GM20000 (cell line): ENCODE data around the gene MAP3K6.
"Not testable (repeated sequence)": the region's sequence is repeated elsewhere in the genome, so short reads cannot be mapped to it uniquely, and the experiment has no call there.

Source experiments
- DNase-seq: peaks from one replicate; pipeline ENCODE4 v3.0.0; 2012; ENCODE audit warnings: low spot score
- TF ChIP-seq, protein P1 (sequence below): IDR thresholded peaks from 2 replicates; pipeline ENCODE4 v1.5.1; 2012; ENCODE audit warnings: mild to moderate bottlenecking, control low read depth; ENCODE audit errors: extremely low read depth, missing control alignments

The MAP3K6 gene

GRCh38 chr1:27391511-27392095 is 24.8 kb upstream of the MAP3K6 start:
- peak; percentile 44 for DNase-seq
- TF ChIP-seq, protein P1, sequence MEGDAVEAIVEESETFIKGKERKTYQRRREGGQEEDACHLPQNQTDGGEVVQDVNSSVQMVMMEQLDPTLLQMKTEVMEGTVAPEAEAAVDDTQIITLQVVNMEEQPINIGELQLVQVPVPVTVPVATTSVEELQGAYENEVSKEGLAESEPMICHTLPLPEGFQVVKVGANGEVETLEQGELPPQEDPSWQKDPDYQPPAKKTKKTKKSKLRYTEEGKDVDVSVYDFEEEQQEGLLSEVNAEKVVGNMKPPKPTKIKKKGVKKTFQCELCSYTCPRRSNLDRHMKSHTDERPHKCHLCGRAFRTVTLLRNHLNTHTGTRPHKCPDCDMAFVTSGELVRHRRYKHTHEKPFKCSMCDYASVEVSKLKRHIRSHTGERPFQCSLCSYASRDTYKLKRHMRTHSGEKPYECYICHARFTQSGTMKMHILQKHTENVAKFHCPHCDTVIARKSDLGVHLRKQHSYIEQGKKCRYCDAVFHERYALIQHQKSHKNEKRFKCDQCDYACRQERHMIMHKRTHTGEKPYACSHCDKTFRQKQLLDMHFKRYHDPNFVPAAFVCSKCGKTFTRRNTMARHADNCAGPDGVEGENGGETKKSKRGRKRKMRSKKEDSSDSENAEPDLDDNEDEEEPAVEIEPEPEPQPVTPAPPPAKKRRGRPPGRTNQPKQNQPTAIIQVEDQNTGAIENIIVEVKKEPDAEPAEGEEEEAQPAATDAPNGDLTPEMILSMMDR = peak; percentile 3

DNA sequence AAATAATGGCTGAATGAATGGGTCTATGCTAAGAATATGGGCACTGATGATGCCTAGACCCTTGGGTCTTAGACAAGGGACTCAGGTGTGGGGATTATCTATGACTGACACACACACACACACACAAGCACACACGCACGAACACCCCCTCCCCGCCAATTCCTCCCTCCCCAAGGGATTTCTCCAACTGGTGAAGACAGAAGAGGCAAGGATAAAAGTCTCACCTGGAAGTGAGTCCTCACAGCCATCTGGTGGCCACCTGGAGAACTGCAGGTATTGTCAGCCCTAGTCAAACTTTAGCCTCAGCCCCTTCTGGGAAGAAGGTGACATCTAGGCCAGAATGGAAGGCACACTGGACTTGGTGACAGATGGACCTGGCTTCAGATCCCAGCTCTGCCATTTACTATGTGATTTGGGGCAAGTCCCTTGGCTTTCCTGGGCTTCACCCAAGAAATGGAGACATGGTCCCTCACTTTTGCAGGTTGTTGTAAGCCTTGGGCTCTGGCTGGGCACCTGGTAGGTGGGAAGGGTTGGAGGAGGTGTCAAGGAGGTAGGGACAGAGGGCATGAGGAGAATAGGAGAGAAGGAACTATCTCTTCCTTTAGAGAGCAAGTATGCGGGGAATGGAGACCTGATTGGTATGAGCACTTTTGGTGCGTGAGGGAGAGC is 21.7 kb upstream of the MAP3K6 start:
- peak; percentile 86 for DNase-seq
- TF ChIP-seq, protein P1 = peak; percentile 95

GRCh38 chr1:27384797-27385196 is 18.0 kb upstream of the MAP3K6 start:
- not testable (repeated sequence) for DNase-seq

- no peak for DNase-seq
Measured at GRCh38 chr1:27383661-27384060, 16.9 kb upstream of the MAP3K6 start.

DNA sequence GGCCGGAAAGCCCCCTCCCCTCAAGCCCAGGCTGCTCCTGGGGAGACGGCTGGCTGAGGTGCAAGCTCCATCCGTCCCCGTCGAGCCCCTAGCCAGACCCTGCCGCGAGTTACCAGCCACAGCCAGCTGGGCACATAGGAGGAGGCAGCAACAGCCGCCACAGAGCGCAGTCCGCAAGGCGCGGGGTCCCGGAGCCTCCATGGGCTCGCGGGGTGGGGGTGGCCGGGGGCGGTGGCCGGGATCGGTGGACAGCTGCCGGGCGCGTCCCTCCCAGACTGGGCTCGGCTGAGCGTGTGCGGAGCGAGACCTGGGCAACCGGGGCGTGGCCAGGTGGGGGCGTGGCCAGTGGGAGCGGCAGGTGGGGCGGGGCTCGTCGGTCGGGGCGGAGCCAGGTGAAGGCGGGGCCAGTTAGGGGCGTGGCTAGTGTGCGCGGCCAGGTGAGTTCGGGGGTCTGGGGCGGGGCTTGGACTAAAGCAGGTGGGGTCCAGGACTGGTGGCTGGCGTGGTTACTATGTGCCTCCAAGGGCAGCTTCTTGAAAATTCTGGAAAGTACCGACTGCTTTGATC is 16.4 kb upstream of the MAP3K6 start, which contains the start of gene CD164L2:
Gene CD164L2, minus strand, starts transcription at position 295 of the 567 bp plus-strand sequence. Its CDS starts 94 bp downstream, at position 201.
- TF ChIP-seq, protein P1 = no peak
- DNase-seq = no peak

More at GRCh38 chr1:27383661-27384060, 16.9 kb upstream of the MAP3K6 start:
- TF ChIP-seq, protein P1 = no peak

DNA sequence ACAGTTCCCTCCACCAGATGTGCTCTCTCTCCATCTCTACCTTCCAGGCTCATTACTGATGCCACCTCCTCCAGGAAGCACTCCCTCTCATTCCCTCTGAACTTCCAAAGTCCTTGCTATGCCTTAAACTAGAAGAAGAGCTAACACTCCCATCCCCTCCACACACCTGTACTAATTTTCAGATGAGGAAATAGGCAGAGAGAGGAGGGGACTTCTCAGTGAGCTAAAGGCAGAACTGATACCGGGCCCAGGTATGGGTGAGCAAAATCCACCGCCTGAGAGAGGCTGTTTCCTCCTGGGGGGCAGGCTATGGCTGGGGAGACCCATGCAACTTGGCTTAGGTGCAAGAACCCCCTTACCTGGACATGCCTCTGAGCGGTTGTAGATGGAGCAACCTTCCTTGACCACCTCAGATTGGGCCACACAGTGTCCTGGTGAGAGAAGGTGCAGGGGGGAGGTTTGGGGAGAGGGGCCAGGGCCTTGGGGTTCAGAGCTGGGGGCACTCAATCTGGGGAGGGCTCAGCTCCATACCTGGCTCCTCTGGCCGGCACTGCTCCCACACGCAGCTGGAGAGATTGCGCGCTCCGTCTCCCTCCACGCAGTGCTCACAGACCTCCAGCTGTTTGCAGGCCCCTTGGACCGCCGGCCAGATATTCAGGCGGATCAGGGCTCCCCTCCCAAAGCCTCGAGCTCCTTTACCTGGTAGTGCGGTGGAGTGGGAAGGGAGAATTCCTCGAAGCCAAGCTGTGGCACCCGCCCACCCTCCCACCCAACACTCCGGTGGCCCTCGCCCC is 15.4 kb upstream of the MAP3K6 start:
- DNase-seq = no peak
- TF ChIP-seq, protein P1 = no peak

- TF ChIP-seq, protein P1 = no peak
- DNase-seq = no peak
Measured at GRCh38 chr1:27380766-27381733, 14.3 kb upstream of the MAP3K6 start.
